ENCODE measurements around the gene CCDC144A.
"Not testable (repeated sequence)": the region's sequence is repeated elsewhere in the genome, so short reads cannot be mapped to it uniquely, and the experiment has no call there.

Gene CCDC144A

GRCh38 chr17:16751224-16751923, 61.3 kb downstream of the CCDC144A start:
- not testable (repeated sequence) for DNase-seq (ENCODE audit: low spot score)

GRCh38 chr17:16751924-16752287, 61.9 kb downstream of the CCDC144A start:
- DNase-seq (ENCODE audit: low spot score), result not testable (repeated sequence)

- DNase-seq (ENCODE audit: low spot score), result not testable (repeated sequence)
Measured at GRCh38 chr17:16757520-16757919, 67.5 kb downstream of the CCDC144A start.

- DNase-seq (ENCODE audit: low spot score), result not testable (repeated sequence)
Measured at GRCh38 chr17:16758177-16758576, 68.1 kb downstream of the CCDC144A start.

GRCh38 chr17:16768290-16769175, 78.5 kb downstream of the CCDC144A start:
- DNase-seq (ENCODE audit: low spot score), result not testable (repeated sequence)

GRCh38 chr17:16772394-16773145, 82.5 kb downstream of the CCDC144A start:
- not testable (repeated sequence) for DNase-seq (ENCODE audit: low spot score)

- not testable (repeated sequence) for DNase-seq (ENCODE audit: low spot score)
Measured at GRCh38 chr17:16773146-16773522, 83.1 kb downstream of the CCDC144A start.

- DNase-seq (ENCODE audit: low spot score), result not testable (repeated sequence)
Measured at GRCh38 chr17:16787851-16788250, 97.8 kb downstream of the CCDC144A start.

- DNase-seq (ENCODE audit: low spot score), result not testable (repeated sequence)
Measured at GRCh38 chr17:16788889-16789536, 99.0 kb downstream of the CCDC144A start.

- not testable (repeated sequence) for DNase-seq (ENCODE audit: low spot score)
Measured at GRCh38 chr17:16789622-16790021, 99.6 kb downstream of the CCDC144A start.

- not testable (repeated sequence) for DNase-seq (ENCODE audit: low spot score)
Measured at GRCh38 chr17:16790313-16790871, 100.4 kb downstream of the CCDC144A start.

- DNase-seq (ENCODE audit: low spot score), result not testable (repeated sequence)
Measured at GRCh38 chr17:16794215-16794614, 104.2 kb downstream of the CCDC144A start.

- DNase-seq (ENCODE audit: low spot score), result not testable (repeated sequence)
Measured at GRCh38 chr17:16795894-16796293, 105.9 kb downstream of the CCDC144A start.

GRCh38 chr17:16804851-16805250, 114.8 kb downstream of the CCDC144A start:
- not testable (repeated sequence) for DNase-seq (ENCODE audit: low spot score)

GRCh38 chr17:16806599-16806998, 116.6 kb downstream of the CCDC144A start:
- not testable (repeated sequence) for DNase-seq (ENCODE audit: low spot score)

GRCh38 chr17:16807620-16808019, 117.6 kb downstream of the CCDC144A start:
- DNase-seq (ENCODE audit: low spot score), result not testable (repeated sequence)

GRCh38 chr17:16810236-16810635, 120.2 kb downstream of the CCDC144A start:
- DNase-seq (ENCODE audit: low spot score), result not testable (repeated sequence)

- not testable (repeated sequence) for DNase-seq (ENCODE audit: low spot score)
Measured at GRCh38 chr17:16812126-16812525, 122.1 kb downstream of the CCDC144A start.

- no peak for DNase-seq (ENCODE audit: low spot score)
Measured at GRCh38 chr17:16814439-16814838, 124.4 kb downstream of the CCDC144A start.

GRCh38 chr17:16817201-16817600, 127.2 kb downstream of the CCDC144A start:
- no peak for DNase-seq (ENCODE audit: low spot score)

GRCh38 chr17:16817940-16818339, 127.9 kb downstream of the CCDC144A start:
- not testable (repeated sequence) for DNase-seq (ENCODE audit: low spot score)

Measured in putamen (tissue), 1 donor.